GM12874 (cell line): Measurements from ENCODE around the gene DGKK.

ENCODE experiments used
- CTCF ChIP-seq: IDR thresholded peaks from 2 replicates; pipeline ENCODE4 v1.5.1; 2011; ENCODE audit warnings: low read depth, mild to moderate bottlenecking, control low read depth, low read length, moderate library complexity; ENCODE audit not compliant: insufficient read depth

DGKK gene

GRCh38 chrX:50470103-50471031, at the start of gene DGKK:
Gene DGKK, minus strand, starts transcription at chrX:50470825. Its CDS starts 147 bp downstream, at chrX:50470678.
- TF ChIP-seq CTCF, result no peak

DNA sequence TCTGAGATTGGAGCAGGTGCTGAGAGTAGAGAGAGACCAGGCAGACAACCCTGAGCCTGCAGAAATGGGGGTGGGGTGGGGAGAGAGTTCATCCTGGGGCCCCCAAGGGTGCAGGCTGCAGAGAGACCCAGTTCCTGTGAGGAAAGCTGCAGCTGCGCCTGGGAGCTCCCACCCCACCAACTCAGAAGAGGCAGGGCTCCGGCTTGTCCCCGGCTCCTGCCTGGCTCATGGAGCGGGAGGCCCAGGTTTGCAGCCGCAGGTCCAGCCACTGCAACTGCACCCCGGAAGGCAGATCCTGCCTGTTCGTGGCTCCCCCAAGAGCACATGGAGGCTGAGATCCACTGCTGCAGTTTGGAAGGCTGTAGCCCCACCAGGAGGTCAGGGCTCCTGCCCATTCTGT, 44.2 kb upstream of the DGKK start:
- TF ChIP-seq CTCF, result no peak

DNA sequence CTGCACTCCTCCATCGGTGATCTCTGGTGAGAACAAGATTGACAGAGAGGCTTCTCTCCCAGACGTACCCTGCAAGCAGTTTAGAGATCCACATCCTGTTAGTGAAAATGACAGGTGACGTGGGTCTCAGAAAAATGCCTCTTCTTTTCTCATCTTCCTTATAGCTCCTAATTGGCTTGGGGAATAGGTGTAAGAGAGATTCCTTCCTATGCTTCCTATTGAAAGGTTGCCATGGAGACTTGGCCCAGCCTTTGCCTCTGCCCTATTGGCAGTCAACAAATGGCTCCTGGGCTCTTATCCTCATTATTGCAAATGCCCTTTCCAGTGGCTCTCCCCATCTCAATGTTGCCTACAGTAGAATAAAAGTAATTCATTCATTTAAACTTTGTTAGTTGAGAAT, 26.5 kb upstream of the DGKK start:
- TF ChIP-seq CTCF, result no peak

DNA sequence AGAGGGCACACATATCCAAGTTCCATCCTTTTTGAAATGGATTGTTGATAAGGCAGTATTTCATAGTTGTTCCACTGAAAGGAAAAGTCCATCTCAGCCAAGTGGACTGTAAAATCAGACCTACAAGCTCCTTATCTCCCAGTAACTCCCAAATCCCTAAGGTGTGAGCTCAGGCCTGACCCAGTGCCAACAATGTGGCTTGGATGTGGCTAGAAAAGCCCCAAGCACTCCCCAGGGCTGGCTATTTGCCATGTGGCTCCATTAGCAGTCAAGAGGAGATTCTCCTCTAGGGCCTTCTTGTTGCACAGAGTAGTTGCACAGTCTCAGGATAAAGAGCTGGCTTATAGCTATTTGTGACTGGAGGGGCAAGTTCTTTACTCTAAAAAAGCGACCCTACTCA, 25.0 kb upstream of the DGKK start:
- no peak for TF ChIP-seq CTCF

GRCh38 chrX:50492720-50493119, 22.1 kb upstream of the DGKK start:
- no peak for TF ChIP-seq CTCF

DNA sequence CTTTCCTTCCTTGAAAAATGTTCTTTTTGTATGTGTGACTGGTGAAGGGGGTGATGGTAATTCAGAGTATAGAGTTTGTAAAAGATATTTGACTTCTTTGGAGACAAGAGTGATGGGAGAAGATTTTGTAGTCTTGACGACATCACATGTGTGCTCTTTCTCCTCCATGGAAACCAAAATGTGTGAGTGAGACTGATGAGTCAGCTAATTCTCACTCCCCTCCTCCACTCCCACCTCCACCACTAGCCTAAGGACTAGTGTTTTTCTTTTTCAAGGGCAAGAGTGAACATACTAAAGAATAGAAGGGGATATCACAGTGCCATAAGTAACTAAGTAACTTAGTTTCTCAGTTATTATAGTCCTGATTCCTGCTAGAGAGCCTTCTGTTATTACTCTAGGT, 14.0 kb upstream of the DGKK start:
- no peak for TF ChIP-seq CTCF

GRCh38 chrX:50483283-50483682, 12.7 kb upstream of the DGKK start:
- no peak for TF ChIP-seq CTCF
